DLD1 (cell line): ENCODE measurements around the gene FOXC1.

ENCODE experiments used
- in situ Hi-C: cut with HindIII; loops from 2 replicates; pipeline ENCODE4 v1.10.0; 2017; ENCODE audit warnings: low sequenced_read_pairs

The FOXC1 gene

DNA sequence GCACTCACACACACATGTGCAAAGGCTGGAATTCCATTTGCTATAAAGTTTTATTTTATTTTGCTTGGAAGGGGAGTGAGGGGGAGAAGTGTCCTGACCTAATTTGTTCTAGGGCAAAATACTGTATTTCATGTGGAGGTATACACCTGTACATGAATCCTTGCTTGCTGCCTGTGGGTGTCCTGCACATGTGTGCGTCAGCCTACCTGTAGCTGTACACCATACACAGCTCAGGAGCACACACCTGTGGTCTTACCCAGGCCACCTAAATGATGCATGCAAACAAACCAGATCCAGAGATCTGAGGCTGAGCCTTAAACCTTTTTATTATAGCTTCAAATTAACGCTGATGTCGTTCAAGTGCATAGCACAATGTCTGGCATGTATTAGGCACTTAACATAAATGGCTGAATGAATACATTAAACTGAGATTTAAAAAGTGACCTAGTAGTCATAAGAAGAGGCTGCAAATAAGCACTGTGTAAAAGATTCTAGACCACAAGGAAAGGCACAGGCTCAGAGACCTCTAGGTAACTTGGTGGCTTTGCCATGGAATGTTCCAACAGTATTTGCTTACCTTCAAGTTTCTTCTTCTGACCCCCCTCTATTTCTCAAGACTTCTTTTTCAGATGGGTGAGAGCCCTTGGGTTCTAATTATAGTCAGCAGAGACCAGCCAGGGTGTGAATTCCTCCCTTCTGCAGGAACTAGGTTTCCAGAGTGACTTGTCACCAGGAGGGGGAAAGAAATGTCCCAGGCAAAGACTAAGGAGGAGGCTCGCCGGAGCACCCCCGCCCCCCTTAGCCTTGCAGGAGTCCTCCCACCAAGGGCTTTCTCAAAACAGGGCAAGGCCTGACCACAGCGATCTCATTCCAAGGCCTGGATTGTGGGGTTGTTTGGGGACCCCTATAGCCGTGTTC lies 13.4 kb downstream of the FOXC1 start:
- in situ Hi-C loops: no loop called here

- in situ Hi-C loops: no loop called here
These were observed 14.0 kb downstream of the FOXC1 start for GRCh38 chr6:1623769-1624057.

- in situ Hi-C loops: no loop called here
These were observed 14.5 kb downstream of the FOXC1 start for GRCh38 chr6:1624058-1624850.

GRCh38 chr6:1624851-1625781 lies 15.4 kb downstream of the FOXC1 start:
- in situ Hi-C loops: no loop called here

- in situ Hi-C loops: no loop called here
These were observed 16.2 kb downstream of the FOXC1 start for GRCh38 chr6:1625794-1626435.

DNA sequence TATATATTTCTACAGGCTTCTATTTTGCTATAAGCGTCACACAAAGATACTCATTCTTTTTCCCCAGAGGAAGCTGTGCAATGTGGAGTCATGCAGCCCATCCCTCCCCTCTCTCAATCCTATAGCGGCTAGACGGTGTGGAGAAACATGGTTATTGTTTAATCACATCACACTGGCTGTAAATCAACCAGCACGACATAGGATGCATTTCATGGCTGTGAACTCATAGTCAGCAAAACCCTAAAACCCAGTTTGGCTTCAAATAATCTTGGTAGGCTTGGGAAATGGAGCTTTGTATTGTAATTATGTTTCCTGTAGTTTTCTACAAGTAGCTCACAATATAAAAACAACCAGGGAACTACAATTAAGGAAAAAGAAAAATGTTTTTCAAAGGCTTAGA lies 16.8 kb downstream of the FOXC1 start:
- in situ Hi-C loops: no loop called here

DNA sequence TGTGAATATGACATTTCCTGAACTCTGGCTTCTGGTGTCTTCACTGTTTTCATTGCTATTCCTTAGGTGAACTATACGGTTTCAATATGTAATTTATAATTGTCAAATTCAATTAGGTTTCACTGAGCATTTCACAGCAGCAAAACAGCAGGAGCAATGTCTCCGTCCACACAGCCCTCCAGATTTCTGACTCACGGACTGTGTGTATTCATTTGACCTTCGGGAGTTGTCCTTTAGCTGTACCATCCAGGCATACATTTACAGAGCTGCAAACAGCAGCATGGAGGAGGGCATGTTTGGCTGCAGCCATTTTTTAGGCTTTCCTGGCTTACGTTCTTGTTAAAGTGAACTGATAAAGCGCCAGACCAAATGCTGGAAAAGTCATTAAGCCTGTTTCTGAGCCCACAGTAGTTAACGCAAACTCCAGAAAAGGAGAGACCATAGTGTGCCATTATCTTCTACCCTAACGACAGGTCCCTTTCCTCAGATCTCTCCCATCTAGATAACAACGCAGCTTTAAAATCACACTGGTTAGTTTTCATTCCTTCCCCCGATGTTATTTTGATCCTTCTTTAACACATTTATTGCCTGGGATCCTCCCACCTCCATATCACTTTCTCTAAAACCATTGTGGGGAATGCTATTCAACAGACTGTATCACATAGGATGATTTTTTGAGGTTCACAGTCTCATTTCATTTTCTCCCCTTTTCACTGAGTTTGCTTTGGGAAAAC lies 18.3 kb downstream of the FOXC1 start:
- in situ Hi-C loops: no loop called here

- in situ Hi-C loops: no loop called here
These were observed 19.6 kb downstream of the FOXC1 start for GRCh38 chr6:1629316-1629715.

DNA sequence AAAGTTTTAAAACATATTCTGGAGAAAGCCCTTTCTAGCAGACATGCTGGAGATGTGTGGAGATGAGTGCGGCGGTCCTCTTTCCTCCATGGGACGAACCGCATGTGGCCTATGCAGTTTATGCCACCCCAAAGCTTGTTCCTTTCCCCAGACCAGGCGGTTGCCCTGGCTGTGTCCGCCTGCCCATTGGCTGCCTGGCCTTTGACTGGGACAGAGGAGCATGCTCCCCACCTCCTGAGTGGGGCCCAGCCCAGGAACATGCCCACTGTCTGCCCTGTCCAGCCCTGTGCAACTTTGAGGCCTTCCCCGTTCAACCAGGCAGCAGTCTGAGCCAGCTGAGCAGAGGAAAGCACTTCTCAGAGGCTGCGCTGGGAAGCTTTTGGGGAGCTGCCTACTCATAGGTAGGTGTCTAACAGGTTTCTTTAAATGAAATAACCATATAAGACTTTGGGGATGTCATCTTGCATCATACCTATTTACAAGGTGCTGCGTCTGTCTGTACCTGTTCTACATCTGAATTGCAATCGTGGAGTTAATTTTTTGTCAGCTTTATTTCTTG lies 20.6 kb downstream of the FOXC1 start:
- in situ Hi-C loops: no loop called here

- in situ Hi-C loops: no loop called here
These were observed 21.1 kb downstream of the FOXC1 start for GRCh38 chr6:1630771-1631217.

DNA sequence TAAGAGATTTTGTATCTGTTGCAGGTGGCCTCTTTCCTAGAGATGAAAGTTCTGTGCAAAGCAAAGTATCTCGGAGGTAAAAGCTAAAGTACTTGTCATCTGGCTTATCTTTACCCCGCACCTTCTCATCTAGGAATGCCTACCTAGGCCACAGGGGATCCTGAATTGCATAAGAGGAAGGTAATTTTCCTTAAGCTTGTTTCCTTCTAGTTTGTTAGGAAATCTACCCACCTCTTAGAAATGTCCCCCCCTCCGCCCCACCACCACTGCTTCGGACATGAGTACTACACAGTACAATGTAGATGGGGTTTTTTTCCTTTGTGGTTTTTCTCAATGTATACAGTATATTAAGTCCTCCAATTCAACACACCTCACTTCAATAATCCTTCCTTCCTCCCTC lies 21.5 kb downstream of the FOXC1 start:
- in situ Hi-C loops: no loop called here

GRCh38 chr6:1633366-1634021 lies 23.8 kb downstream of the FOXC1 start:
- in situ Hi-C loops: no loop called here

GRCh38 chr6:1634081-1634480 lies 24.4 kb downstream of the FOXC1 start:
- in situ Hi-C loops: no loop called here

- in situ Hi-C loops: no loop called here
These were observed 25.7 kb downstream of the FOXC1 start for GRCh38 chr6:1635305-1636010.

- in situ Hi-C loops: no loop called here
These were observed 26.6 kb downstream of the FOXC1 start for GRCh38 chr6:1636272-1636825.

DNA sequence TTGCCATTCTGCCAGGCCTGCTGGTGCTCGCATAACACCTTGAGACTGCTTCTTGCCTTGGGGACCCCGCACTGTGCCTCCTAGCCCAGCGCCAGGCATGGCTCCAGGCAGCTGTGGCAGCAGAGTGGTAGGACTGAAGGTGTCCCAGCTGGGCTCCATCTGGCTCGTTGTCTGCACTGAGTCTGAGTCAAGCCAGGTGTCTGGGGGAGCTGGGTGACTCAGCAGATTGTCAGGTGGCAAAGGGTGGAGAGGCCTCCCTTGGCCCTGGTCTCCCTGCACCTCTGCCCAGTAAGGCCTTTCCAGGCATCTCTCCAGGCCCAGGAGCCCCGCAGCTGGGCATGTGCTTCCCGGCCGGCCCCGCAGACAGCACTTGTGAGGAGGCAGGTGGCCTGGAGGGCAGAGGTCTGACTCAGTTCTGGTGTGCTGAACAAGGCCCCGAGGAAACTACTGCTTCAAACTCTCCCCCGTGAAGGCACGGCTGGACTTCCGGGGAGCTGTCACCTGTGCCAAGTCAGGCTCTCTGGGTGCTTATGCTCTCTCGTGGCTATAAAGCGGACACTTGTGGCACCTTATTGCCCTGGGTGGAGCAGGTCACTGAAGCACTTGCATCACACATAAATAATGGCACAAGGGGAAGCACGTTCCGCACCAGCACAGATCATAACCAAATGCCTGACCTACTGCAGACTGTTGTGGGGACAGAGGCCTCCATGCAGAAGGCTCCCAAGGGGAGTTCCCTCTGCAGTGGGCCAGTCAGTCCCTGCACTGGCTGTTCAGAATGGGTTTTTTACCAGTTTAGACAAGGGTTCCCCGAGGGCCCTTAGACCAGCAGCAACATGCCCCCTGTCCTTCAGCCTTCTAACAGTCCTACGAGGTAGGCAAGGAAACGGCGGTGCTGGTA lies 27.5 kb downstream of the FOXC1 start:
- in situ Hi-C loops: no loop called here

GRCh38 chr6:1639430-1639829 lies 29.7 kb downstream of the FOXC1 start:
- in situ Hi-C loops: no loop called here
